Measurements from ENCODE around the gene APOF. TPM values are rescaled to one million over a fixed set of nuclear protein-coding genes. Genes with fewer than 3 reads are reported as not detected.

APOF gene
- total RNA-seq, 1 experiment from 2014 or later: 0.18 TPM

- no peaks in the 10 kb centered on the region for H3K36me3 ChIP-seq (ENCODE audit: control insufficient read depth, insufficient read depth, low read length)
- 0 out of 2 replicates have a peak, but pooled peaks cover 3% of the 10 kb centered on the region for H3K4me1 ChIP-seq
- intact Hi-C loops (cut with micrococcal nuclease; ENCODE audit: unreplicated experiment): loop anchor here (1.0 kb wide), 5 partner anchors 17 to 104 kb away; partner anchors contain the start of gene TIMELESS
- H3K4me3 ChIP-seq (ENCODE audit: low read depth, low read length): peak within 1 kb of the TSS; percentile 77
- no peaks in the 10 kb centered on the region for H3K27me3 ChIP-seq (replicated peaks; ENCODE audit: control insufficient read depth, insufficient read depth, low read length)
- no TSS peak for BruUV-seq (replicated peaks)
- POLR2A ChIA-PET: interaction anchor here (0.6 to 1.9 kb wide), 22 partner anchors 9 to 277 kb away, joined by 3 to 30 read pairs (median 6); partner anchors contain the start of genes CNPY2, COQ10A, GLS2 and MYL6
- Mint-ChIP-seq H3K9me3 (ENCODE audit: unreplicated experiment) (no peaks in the 10 kb centered on the region), H3K4me1 (ENCODE audit: low read depth, unreplicated experiment) (peaks cover 12% of the 10 kb centered on the region), H3K4me3 (ENCODE audit: unreplicated experiment) (peak within 1 kb of the TSS; percentile 90), H3K36me3 (ENCODE audit: insufficient read depth, unreplicated experiment) (peaks cover 23% of the 10 kb centered on the region), H3K27me3 (ENCODE audit: insufficient read depth, unreplicated experiment) (no peaks in the 10 kb centered on the region), H3K27ac (ENCODE audit: unreplicated experiment) (peak within 1 kb of the TSS; percentile 94)
- peak; percentile 99 for DNase-seq
- no peaks in the 10 kb centered on the region for H3K9me3 ChIP-seq
- CTCF ChIA-PET: interaction anchor here (0.6 to 2.1 kb wide), 10 partner anchors 14 to 277 kb away, joined by 3 to 12 read pairs (median 5); partner anchors contain the start of genes CNPY2, PAN2 and TIMELESS
- no peak for TF ChIP-seq CTCF (IDR thresholded peaks at IDR 0.05; ENCODE audit: insufficient read depth in 1 of 2, low read depth in 1 of 2, low read length in 1 of 2, severe bottlenecking in 1 of 2, unreplicated experiment in 1 of 2)
Observed at GRCh38 chr12:56359851-56360767, 2.5 kb downstream of the APOF start, which contains the start of gene STAT2. TSS of gene STAT2 (minus strand) at chr12:56360107. CDS start at chr12:56356571, 3,536 bp downstream.

GRCh38 chr12:56358836-56359532, 3.7 kb downstream of the APOF start:
- ChIA-PET POLR2A (interaction anchor here (1.2 to 1.9 kb wide), 9 partner anchors 8 to 129 kb away, joined by 4 to 30 read pairs (median 8); partner anchors contain the start of genes CNPY2, COQ10A, GLS2 and TIMELESS), CTCF (interaction anchor here (1.3 to 1.8 kb wide), 3 partner anchors 19 to 91 kb away, joined by 4 to 8 read pairs (median 5); partner anchors contain the start of gene TIMELESS)
- Mint-ChIP-seq H3K36me3 (ENCODE audit: insufficient read depth, unreplicated experiment) (peaks cover 31% of the 10 kb centered on the region), H3K27ac (ENCODE audit: unreplicated experiment) (peak overlapping the region; percentile 94), H3K4me1 (ENCODE audit: low read depth, unreplicated experiment) (peaks cover 6% of the 10 kb centered on the region), H3K27me3 (ENCODE audit: insufficient read depth, unreplicated experiment) (no peaks in the 10 kb centered on the region), H3K9me3 (ENCODE audit: unreplicated experiment) (no peaks in the 10 kb centered on the region), H3K4me3 (ENCODE audit: unreplicated experiment) (peak overlapping the region; percentile 90)
- no peak for DNase-seq
- no peaks in the 10 kb centered on the region for H3K27me3 ChIP-seq (replicated peaks; ENCODE audit: control insufficient read depth, insufficient read depth, low read length)
- H3K36me3 ChIP-seq (ENCODE audit: control insufficient read depth, insufficient read depth, low read length): no peaks in the 10 kb centered on the region; the same call in 1 of the 2 replicates
- 0 out of 2 replicates have a peak, but pooled peaks cover 3% of the 10 kb centered on the region for H3K4me1 ChIP-seq
- H3K4me3 ChIP-seq (ENCODE audit: low read depth, low read length): peak overlapping the region; percentile 77
- TF ChIP-seq CTCF (IDR thresholded peaks at IDR 0.05; ENCODE audit: insufficient read depth in 1 of 2, low read depth in 1 of 2, low read length in 1 of 2, severe bottlenecking in 1 of 2, unreplicated experiment in 1 of 2): no peak
- intact Hi-C loops (cut with micrococcal nuclease; ENCODE audit: unreplicated experiment): no loop called here
- no TSS peak for BruUV-seq (replicated peaks)
- H3K9me3 ChIP-seq: no peaks in the 10 kb centered on the region

- BruUV-seq (replicated peaks): no TSS peak
- Mint-ChIP-seq H3K27me3 (ENCODE audit: insufficient read depth, unreplicated experiment) (no peaks in the 10 kb centered on the region), H3K4me1 (ENCODE audit: low read depth, unreplicated experiment) (no peaks in the 10 kb centered on the region), H3K27ac (ENCODE audit: unreplicated experiment) (no peak overlapping the region), H3K36me3 (ENCODE audit: insufficient read depth, unreplicated experiment) (peaks cover 44% of the 10 kb centered on the region), H3K9me3 (ENCODE audit: unreplicated experiment) (no peaks in the 10 kb centered on the region), H3K4me3 (ENCODE audit: unreplicated experiment) (no peak overlapping the region)
- peaks cover 6% of the 10 kb centered on the region for H3K36me3 ChIP-seq (ENCODE audit: control insufficient read depth, insufficient read depth, low read length)
- ChIA-PET POLR2A (interaction anchor here (0.6 to 1.5 kb wide), 2 partner anchors 8 to 35 kb away, joined by 3 to 8 read pairs; partner anchors contain the start of gene STAT2), CTCF (no interaction called here)
- H3K9me3 ChIP-seq: no peaks in the 10 kb centered on the region
- H3K4me3 ChIP-seq (ENCODE audit: low read depth, low read length): no peak overlapping the region
- TF ChIP-seq CTCF (IDR thresholded peaks at IDR 0.05; ENCODE audit: insufficient read depth in 1 of 2, low read depth in 1 of 2, low read length in 1 of 2, severe bottlenecking in 1 of 2, unreplicated experiment in 1 of 2): no peak
- no peaks in the 10 kb centered on the region for H3K4me1 ChIP-seq
- H3K27me3 ChIP-seq (replicated peaks; ENCODE audit: control insufficient read depth, insufficient read depth, low read length): no peaks in the 10 kb centered on the region
- intact Hi-C loops (cut with micrococcal nuclease; ENCODE audit: unreplicated experiment): no loop called here
- DNase-seq: no peak
Observed at GRCh38 chr12:56351325-56351724, 11.3 kb downstream of the APOF start.
